HCT116 (cell line): ENCODE results near the gene MAEA. TPM values are rescaled to one million over a fixed set of nuclear protein-coding genes. Genes with fewer than 3 reads are reported as not detected.

Source experiments
- ATAC-seq: fragments of 200-7000 bp; cut with Tn5 transposase; 2 replicates; pipeline ENCODE4 v1.9.1; 2020; ENCODE audit warnings: mild to moderate bottlenecking, moderate library complexity
- BruUV-seq: library from RNA; stranded (reverse); fragments of 400-500 nt; replicated peaks from 2 replicates; lab custom pipeline; 2021; lab: Mats Ljungman, UMichigan
- CTCF ChIA-PET: fragments of 300-600 bp; sonication (Branson Sonifier 250); formaldehyde crosslinking; loops from one replicate; lab custom pipeline; 2021; ENCODE audit warnings: antibody characterized with exemption; lab: Charles Lee
- POLR2A ChIA-PET: fragments of 300-600, 350-600 bp; sonication (Branson Sonifier 250); formaldehyde crosslinking; loops from one replicate; lab custom pipeline; 2021; ENCODE audit warnings: antibody characterized with exemption; lab: Charles Lee
- RAD21 ChIA-PET, 2 experiments: fragments of 300-600 bp; sonication (Branson Sonifier 250); formaldehyde crosslinking; loops; one replicate each; lab custom pipeline; 2023; ENCODE audit warnings: low total read pairs in 2 of 2; ENCODE audit not compliant: uncharacterized antibody in 2 of 2, unreplicated experiment in 2 of 2, low non-redundant PET in 1 of 2; lab: Charles Lee
- DNase-seq: peaks from one replicate; pipeline ENCODE4 v3.0.0-alpha.2; 2010; ENCODE audit warnings: low read depth, low spot score
- H2AFZ ChIP-seq: fragments of 200-600 bp; shearing (Covaris generic), sonication (generic); 2 replicates; pipeline ENCODE4 v1.6.1; 2017; ENCODE audit warnings: low read depth, mixed run types, mixed read lengths, antibody characterized with exemption, low read length; ENCODE audit not compliant: poor library complexity, severe bottlenecking
- H3K27ac ChIP-seq: 2 replicates; pipeline ENCODE4 v1.5.1; 2012; ENCODE audit warnings: low read depth, low read length
- H3K27me3 ChIP-seq: fragments of 200-600 bp; sonication (generic); 2 replicates; pipeline ENCODE4 v1.6.1; 2016; ENCODE audit warnings: mixed run types, low read length, mixed read lengths; ENCODE audit not compliant: insufficient read depth
- H3K36me3 ChIP-seq, 2 experiments: fragments of 200-500 bp in 1 of 2; fragments of 200-600 bp in 1 of 2; sonication (Bioruptor generic) in 1 of 2; sonication (generic) in 1 of 2; 2 replicates each; pipeline versions ENCODE4 v1.5.1 to v1.6.1; 2014 to 2016; ENCODE audit warnings: low read length in 2 of 2, inconsistent platforms in 1 of 2, mixed read lengths in 1 of 2, mixed run types in 1 of 2; ENCODE audit not compliant: insufficient read depth in 2 of 2, control insufficient read depth in 1 of 2
- H3K4me1 ChIP-seq, 2 experiments: fragments of 200-600 bp in 1 of 2; sonication (generic) in 1 of 2; 2 replicates each; pipeline versions ENCODE4 v1.5.1 to v1.6.1; 2012 to 2017; ENCODE audit warnings: low read length in 2 of 2, inconsistent platforms in 1 of 2, mild to moderate bottlenecking in 1 of 2, mixed read lengths in 1 of 2, mixed run types in 1 of 2, moderate library complexity in 1 of 2; ENCODE audit not compliant: insufficient read depth in 2 of 2, control insufficient read depth in 1 of 2
- H3K4me2 ChIP-seq: fragments of 200-600 bp; sonication (generic); 2 replicates; pipeline ENCODE4 v1.6.1; 2017; ENCODE audit warnings: mixed run types, low read length, mixed read lengths
- H3K4me3 ChIP-seq, 2 experiments: fragments of 200-600 bp in 1 of 2; sonication (generic) in 1 of 2; replicated peaks in 1 of 2; 2 replicates each; pipeline ENCODE4 v1.5.1; 2011 to 2016; ENCODE audit warnings: low read length in 2 of 2, control low read depth in 1 of 2, low read depth in 1 of 2, mild to moderate bottlenecking in 1 of 2, mixed read lengths in 1 of 2, mixed run types in 1 of 2
- H3K79me2 ChIP-seq: fragments of 200-600 bp; sonication (generic); 2 replicates; pipeline ENCODE4 v1.6.1; 2017; ENCODE audit warnings: mild to moderate bottlenecking, mixed run types, low read length, moderate library complexity, mixed read lengths; ENCODE audit not compliant: insufficient read depth
- H3K9ac ChIP-seq: fragments of 200-600 bp; sonication (generic); 2 replicates; pipeline ENCODE4 v1.6.1; 2016; ENCODE audit warnings: low read length, mixed read lengths
- H3K9me2 ChIP-seq: fragments of 200-600 bp; sonication (generic), shearing (Covaris generic); 2 replicates; pipeline ENCODE4 v1.6.1; 2017; ENCODE audit warnings: mixed run types, mild to moderate bottlenecking, moderate library complexity; ENCODE audit not compliant: insufficient read depth
- H3K9me3 ChIP-seq, 2 experiments: fragments of 200-500 bp in 1 of 2; fragments of 200-600 bp in 1 of 2; sonication (Bioruptor generic) in 1 of 2; sonication (generic) in 1 of 2; 2 replicates each; pipeline ENCODE4 v1.6.1; 2014 to 2017; ENCODE audit warnings: low read length in 2 of 2, mixed read lengths in 2 of 2, inconsistent platforms in 1 of 2, low read depth in 1 of 2, mild to moderate bottlenecking in 1 of 2, mixed run types in 1 of 2, moderate library complexity in 1 of 2; ENCODE audit not compliant: control insufficient read depth in 1 of 2, insufficient read depth in 1 of 2
- H4K20me1 ChIP-seq: fragments of 200-600 bp; sonication (generic), shearing (Covaris generic); 2 replicates; pipeline ENCODE4 v1.6.1; 2017; ENCODE audit warnings: mixed run types, mild to moderate bottlenecking, moderate library complexity; ENCODE audit not compliant: insufficient read depth
- ATF3 ChIP-seq: IDR thresholded peaks from 2 replicates; pipeline ENCODE4 v1.6.1; 2012
- CBX3 ChIP-seq: IDR thresholded peaks from 2 replicates; pipeline ENCODE4 v1.6.1; 2012; ENCODE audit warnings: low read depth
- CEBPB ChIP-seq: IDR thresholded peaks from 2 replicates; pipeline ENCODE4 v1.6.1; 2012; ENCODE audit warnings: low read depth
- CTCF ChIP-seq, 3 experiments: fragments of 200-600 bp in 1 of 3; sonication (generic) in 1 of 3; IDR thresholded peaks in 2 of 3; conservative IDR thresholded peaks in 1 of 3; 2 replicates each; pipeline ENCODE4 v1.5.1; 2012 to 2017; ENCODE audit warnings: low read depth in 2 of 3, low read length in 2 of 3, antibody characterized with exemption in 1 of 3, borderline replicate concordance in 1 of 3, control low read depth in 1 of 3, mild to moderate bottlenecking in 1 of 3, mixed read lengths in 1 of 3, mixed run types in 1 of 3, moderate library complexity in 1 of 3; ENCODE audit not compliant: insufficient read depth in 1 of 3
- EGR1 ChIP-seq: IDR thresholded peaks from 2 replicates; pipeline ENCODE4 v1.6.1; 2012; ENCODE audit warnings: low read depth
- EZH2phosphoT487 ChIP-seq: fragments of 200-600 bp; IDR thresholded peaks from 2 replicates; pipeline ENCODE4 v1.6.1; 2018; ENCODE audit warnings: antibody characterized with exemption, borderline replicate concordance
- FOSL1 ChIP-seq: IDR thresholded peaks from 2 replicates; pipeline ENCODE4 v1.6.1; 2012; ENCODE audit warnings: low read depth
- JUND ChIP-seq: IDR thresholded peaks from 2 replicates; pipeline ENCODE4 v1.6.1; 2012
- POLR2A ChIP-seq: IDR thresholded peaks from 2 replicates; pipeline ENCODE4 v1.7.0; 2011; ENCODE audit warnings: borderline replicate concordance; ENCODE audit not compliant: insufficient read depth, insufficient read length; ENCODE audit errors: extremely low read depth
- POLR2AphosphoS5 ChIP-seq: IDR thresholded peaks from 2 replicates; pipeline ENCODE4 v1.6.1; 2011; ENCODE audit warnings: mild to moderate bottlenecking, low read depth, low read length, moderate library complexity
- RAD21 ChIP-seq: IDR thresholded peaks from 2 replicates; pipeline ENCODE4 v1.6.1; 2012; ENCODE audit warnings: low read depth, mild to moderate bottlenecking
- SIN3A ChIP-seq: IDR thresholded peaks from 2 replicates; pipeline ENCODE4 v1.6.1; 2012; ENCODE audit warnings: low read depth
- SP1 ChIP-seq: IDR thresholded peaks from 2 replicates; pipeline ENCODE4 v1.6.1; 2012; ENCODE audit warnings: low read depth
- SRF ChIP-seq: IDR thresholded peaks from 2 replicates; pipeline ENCODE4 v1.6.1; 2012; ENCODE audit warnings: low read depth
- ZBTB33 ChIP-seq: IDR thresholded peaks from 2 replicates; pipeline ENCODE4 v1.6.1; 2011; ENCODE audit warnings: mild to moderate bottlenecking, low read length, moderate library complexity; ENCODE audit not compliant: insufficient replicate concordance; ENCODE audit errors: extremely low read depth
- ZFX ChIP-seq: fragments of 450-650 bp; IDR thresholded peaks from 2 replicates; pipeline ENCODE4 v1.6.1; 2017
- ZNF274 ChIP-seq: fragments of 200-500 bp; sonication (Bioruptor generic); IDR thresholded peaks from 2 replicates; pipeline ENCODE4 v1.6.1; 2014; ENCODE audit warnings: mild to moderate bottlenecking, low read depth, low read length, inconsistent platforms
- intact Hi-C: fragments of 100-400 bp; cut with micrococcal nuclease; formaldehyde crosslinking; loops from 2 replicates; pipeline ENCODE4 v1.10.0; 2022
- total RNA-seq: library from RNA; stranded (reverse); gene quantifications from one replicate; pipeline ENCODE4 v1.2.1, GENCODE V29; 2021; ENCODE audit not compliant: unreplicated experiment
- TF ChIP-seq, protein P1 (sequence below): IDR thresholded peaks from 2 replicates; pipeline ENCODE4 v1.6.1; 2012

The MAEA gene
- total RNA-seq, 1 experiment from 2014 or later = 88.3 TPM

GRCh38 chr4:1277667-1278665 is 11.7 kb upstream of the MAEA start:
- RAD21 ChIA-PET = no interaction called here
- H3K9ac ChIP-seq = no peak overlapping the region
- H3K27me3 ChIP-seq = no peaks in the 10 kb centered on the region
- H3K4me3 ChIP-seq = no peak overlapping the region
- peak overlapping the region; percentile 43 for H3K4me2 ChIP-seq
- CTCF ChIA-PET = interaction anchor here (1.2 kb wide), 1 partner anchor 10 kb away, joined by 7 read pairs; no protein-coding TSS in a partner anchor
- H3K9me2 ChIP-seq = no peaks in the 10 kb centered on the region
- H3K27ac ChIP-seq = no peak overlapping the region
- H4K20me1 ChIP-seq = no peaks in the 10 kb centered on the region
- TF ChIP-seq ZFX (no peak), EGR1 (no peak), CBX3 (peak; percentile 52; the same call in 1 of the 2 replicates), SP1 (no peak), FOSL1 (no peak), ZBTB33 (no peak), JUND (peak; percentile 35; the same call in 1 of the 2 replicates), CEBPB (no peak), EZH2phosphoT487 (no peak), CTCF (IDR thresholded peaks at IDR 0.05 in 2 of 3, conservative IDR thresholded peaks at IDR 0.05 in 1 of 3; ENCODE audit: borderline replicate concordance in 1 of 3, insufficient read depth in 1 of 3, low read depth in 2 of 3, low read length in 2 of 3) (peak; percentile 24 to 37 (median 29); a peak in 4 of 6 replicates), SRF (0 out of 2 replicates have a peak, but pooled peaks have one; percentile 12), POLR2A (no peak), ATF3 (no peak), ZNF274 (no peak), SIN3A (no peak), RAD21 (peak; percentile 57), POLR2AphosphoS5 (no peak)
- TF ChIP-seq, protein P1, sequence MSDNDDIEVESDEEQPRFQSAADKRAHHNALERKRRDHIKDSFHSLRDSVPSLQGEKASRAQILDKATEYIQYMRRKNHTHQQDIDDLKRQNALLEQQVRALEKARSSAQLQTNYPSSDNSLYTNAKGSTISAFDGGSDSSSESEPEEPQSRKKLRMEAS = peak; percentile 31; the same call in 1 of the 2 replicates
- no peaks in the 10 kb centered on the region for H3K36me3 ChIP-seq
- no peaks in the 10 kb centered on the region for H3K9me3 ChIP-seq
- peak overlapping the region; percentile 11 for H2AFZ ChIP-seq
- BruUV-seq = no TSS peak
- peak; percentile 29 for DNase-seq
- POLR2A ChIA-PET = interaction anchor here (1.3 kb wide), 1 partner anchor 11 kb away, joined by 4 read pairs; the partner anchor contains the start of gene MAEA
- intact Hi-C loops = no loop called here
- ATAC-seq = peak; percentile 69
- H3K79me2 ChIP-seq = no peaks in the 10 kb centered on the region
- H3K4me1 ChIP-seq = peaks cover 3 to 8% of the 10 kb centered on the region in 2 experiments; a peak in 2 of 4 replicates
